HCT116 (cell line): ENCODE data around the gene SALL4. TPM values are rescaled to one million over a fixed set of nuclear protein-coding genes. Genes with fewer than 3 reads are reported as not detected.

Source experiments
- ATAC-seq: fragments of 200-7000 bp; cut with Tn5 transposase; 2 replicates; pipeline ENCODE4 v1.9.1; 2020; ENCODE audit warnings: mild to moderate bottlenecking, moderate library complexity
- BruUV-seq: library from RNA; stranded (reverse); fragments of 400-500 nt; replicated peaks from 2 replicates; lab custom pipeline; 2021; lab: Mats Ljungman, UMichigan
- CTCF ChIA-PET: fragments of 300-600 bp; sonication (Branson Sonifier 250); formaldehyde crosslinking; loops from one replicate; lab custom pipeline; 2021; ENCODE audit warnings: antibody characterized with exemption; lab: Charles Lee
- POLR2A ChIA-PET: fragments of 300-600, 350-600 bp; sonication (Branson Sonifier 250); formaldehyde crosslinking; loops from one replicate; lab custom pipeline; 2021; ENCODE audit warnings: antibody characterized with exemption; lab: Charles Lee
- RAD21 ChIA-PET, 2 experiments: fragments of 300-600 bp; sonication (Branson Sonifier 250); formaldehyde crosslinking; loops; one replicate each; lab custom pipeline; 2023; ENCODE audit warnings: low total read pairs in 2 of 2; ENCODE audit not compliant: uncharacterized antibody in 2 of 2, unreplicated experiment in 2 of 2, low non-redundant PET in 1 of 2; lab: Charles Lee
- DNase-seq: peaks from one replicate; pipeline ENCODE4 v3.0.0-alpha.2; 2010; ENCODE audit warnings: low read depth, low spot score
- H2AFZ ChIP-seq: fragments of 200-600 bp; shearing (Covaris generic), sonication (generic); 2 replicates; pipeline ENCODE4 v1.6.1; 2017; ENCODE audit warnings: low read depth, mixed run types, mixed read lengths, antibody characterized with exemption, low read length; ENCODE audit not compliant: poor library complexity, severe bottlenecking
- H3K27ac ChIP-seq: 2 replicates; pipeline ENCODE4 v1.5.1; 2012; ENCODE audit warnings: low read depth, low read length
- H3K27me3 ChIP-seq: fragments of 200-600 bp; sonication (generic); 2 replicates; pipeline ENCODE4 v1.6.1; 2016; ENCODE audit warnings: mixed run types, low read length, mixed read lengths; ENCODE audit not compliant: insufficient read depth
- H3K36me3 ChIP-seq, 2 experiments: fragments of 200-500 bp in 1 of 2; fragments of 200-600 bp in 1 of 2; sonication (Bioruptor generic) in 1 of 2; sonication (generic) in 1 of 2; 2 replicates each; pipeline versions ENCODE4 v1.5.1 to v1.6.1; 2014 to 2016; ENCODE audit warnings: low read length in 2 of 2, inconsistent platforms in 1 of 2, mixed read lengths in 1 of 2, mixed run types in 1 of 2; ENCODE audit not compliant: insufficient read depth in 2 of 2, control insufficient read depth in 1 of 2
- H3K4me1 ChIP-seq, 2 experiments: fragments of 200-600 bp in 1 of 2; sonication (generic) in 1 of 2; 2 replicates each; pipeline versions ENCODE4 v1.5.1 to v1.6.1; 2012 to 2017; ENCODE audit warnings: low read length in 2 of 2, inconsistent platforms in 1 of 2, mild to moderate bottlenecking in 1 of 2, mixed read lengths in 1 of 2, mixed run types in 1 of 2, moderate library complexity in 1 of 2; ENCODE audit not compliant: insufficient read depth in 2 of 2, control insufficient read depth in 1 of 2
- H3K4me2 ChIP-seq: fragments of 200-600 bp; sonication (generic); 2 replicates; pipeline ENCODE4 v1.6.1; 2017; ENCODE audit warnings: mixed run types, low read length, mixed read lengths
- H3K4me3 ChIP-seq, 2 experiments: fragments of 200-600 bp in 1 of 2; sonication (generic) in 1 of 2; replicated peaks in 1 of 2; 2 replicates each; pipeline ENCODE4 v1.5.1; 2011 to 2016; ENCODE audit warnings: low read length in 2 of 2, control low read depth in 1 of 2, low read depth in 1 of 2, mild to moderate bottlenecking in 1 of 2, mixed read lengths in 1 of 2, mixed run types in 1 of 2
- H3K79me2 ChIP-seq: fragments of 200-600 bp; sonication (generic); 2 replicates; pipeline ENCODE4 v1.6.1; 2017; ENCODE audit warnings: mild to moderate bottlenecking, mixed run types, low read length, moderate library complexity, mixed read lengths; ENCODE audit not compliant: insufficient read depth
- H3K9ac ChIP-seq: fragments of 200-600 bp; sonication (generic); 2 replicates; pipeline ENCODE4 v1.6.1; 2016; ENCODE audit warnings: low read length, mixed read lengths
- H3K9me2 ChIP-seq: fragments of 200-600 bp; sonication (generic), shearing (Covaris generic); 2 replicates; pipeline ENCODE4 v1.6.1; 2017; ENCODE audit warnings: mixed run types, mild to moderate bottlenecking, moderate library complexity; ENCODE audit not compliant: insufficient read depth
- H3K9me3 ChIP-seq, 2 experiments: fragments of 200-500 bp in 1 of 2; fragments of 200-600 bp in 1 of 2; sonication (Bioruptor generic) in 1 of 2; sonication (generic) in 1 of 2; 2 replicates each; pipeline ENCODE4 v1.6.1; 2014 to 2017; ENCODE audit warnings: low read length in 2 of 2, mixed read lengths in 2 of 2, inconsistent platforms in 1 of 2, low read depth in 1 of 2, mild to moderate bottlenecking in 1 of 2, mixed run types in 1 of 2, moderate library complexity in 1 of 2; ENCODE audit not compliant: control insufficient read depth in 1 of 2, insufficient read depth in 1 of 2
- H4K20me1 ChIP-seq: fragments of 200-600 bp; sonication (generic), shearing (Covaris generic); 2 replicates; pipeline ENCODE4 v1.6.1; 2017; ENCODE audit warnings: mixed run types, mild to moderate bottlenecking, moderate library complexity; ENCODE audit not compliant: insufficient read depth
- ATF3 ChIP-seq: IDR thresholded peaks from 2 replicates; pipeline ENCODE4 v1.6.1; 2012
- CBX3 ChIP-seq: IDR thresholded peaks from 2 replicates; pipeline ENCODE4 v1.6.1; 2012; ENCODE audit warnings: low read depth
- CEBPB ChIP-seq: IDR thresholded peaks from 2 replicates; pipeline ENCODE4 v1.6.1; 2012; ENCODE audit warnings: low read depth
- ELF1 ChIP-seq: IDR thresholded peaks from 2 replicates; pipeline ENCODE4 v1.6.1; 2012; ENCODE audit warnings: low read depth, borderline replicate concordance
- EZH2 ChIP-seq: fragments of 200-600 bp; sonication (generic); IDR thresholded peaks from 2 replicates; pipeline ENCODE4 v1.6.1; 2017; ENCODE audit warnings: antibody characterized with exemption, mixed run types
- EZH2phosphoT487 ChIP-seq: fragments of 200-600 bp; IDR thresholded peaks from 2 replicates; pipeline ENCODE4 v1.6.1; 2018; ENCODE audit warnings: antibody characterized with exemption, borderline replicate concordance
- FOSL1 ChIP-seq: IDR thresholded peaks from 2 replicates; pipeline ENCODE4 v1.6.1; 2012; ENCODE audit warnings: low read depth
- POLR2A ChIP-seq: IDR thresholded peaks from 2 replicates; pipeline ENCODE4 v1.7.0; 2011; ENCODE audit warnings: borderline replicate concordance; ENCODE audit not compliant: insufficient read depth, insufficient read length; ENCODE audit errors: extremely low read depth
- RAD21 ChIP-seq: IDR thresholded peaks from 2 replicates; pipeline ENCODE4 v1.6.1; 2012; ENCODE audit warnings: low read depth, mild to moderate bottlenecking
- SIN3A ChIP-seq: IDR thresholded peaks from 2 replicates; pipeline ENCODE4 v1.6.1; 2012; ENCODE audit warnings: low read depth
- TCF7L2 ChIP-seq: IDR thresholded peaks from 2 replicates; pipeline ENCODE4 v1.7.0; 2011; ENCODE audit warnings: borderline replicate concordance, inconsistent platforms; ENCODE audit not compliant: insufficient read depth, insufficient read length; ENCODE audit errors: extremely low read depth
- YY1 ChIP-seq: IDR thresholded peaks from 2 replicates; pipeline ENCODE4 v1.6.1; 2011; ENCODE audit warnings: low read length, low read depth, moderate library complexity, mild to moderate bottlenecking; ENCODE audit not compliant: insufficient replicate concordance; ENCODE audit errors: extremely low read depth
- ZNF274 ChIP-seq: fragments of 200-500 bp; sonication (Bioruptor generic); IDR thresholded peaks from 2 replicates; pipeline ENCODE4 v1.6.1; 2014; ENCODE audit warnings: mild to moderate bottlenecking, low read depth, low read length, inconsistent platforms
- intact Hi-C: fragments of 100-400 bp; cut with micrococcal nuclease; formaldehyde crosslinking; loops from 2 replicates; pipeline ENCODE4 v1.10.0; 2022
- total RNA-seq: library from RNA; stranded (reverse); gene quantifications from one replicate; pipeline ENCODE4 v1.2.1, GENCODE V29; 2021; ENCODE audit not compliant: unreplicated experiment

SALL4 gene
- total RNA-seq, 1 experiment from 2014 or later, result 1.9 TPM

GRCh38 chr20:51840865-51841264 lies 38.5 kb upstream of the SALL4 start:
- BruUV-seq, result no TSS peak
- POLR2A ChIA-PET, result no interaction called here
- H3K36me3 ChIP-seq, result no peaks in the 10 kb centered on the region
- no peak for TF ChIP-seq CEBPB
- no peak for TF ChIP-seq YY1
- no peak for TF ChIP-seq SIN3A
- TF ChIP-seq TCF7L2, result no peak
- no peak for TF ChIP-seq ATF3
- TF ChIP-seq EZH2, result no peak
- H3K4me2 ChIP-seq, result no peak overlapping the region
- no peak overlapping the region for H3K4me3 ChIP-seq
- no peak for ATAC-seq
- H3K79me2 ChIP-seq, result no peaks in the 10 kb centered on the region
- DNase-seq, result no peak
- CTCF ChIA-PET, result no interaction called here
- no peaks in the 10 kb centered on the region for H4K20me1 ChIP-seq
- no peaks in the 10 kb centered on the region for H3K27me3 ChIP-seq
- H3K9ac ChIP-seq, result no peak overlapping the region
- H3K4me1 ChIP-seq, result no peaks in the 10 kb centered on the region
- intact Hi-C loops, result no loop called here
- no peak overlapping the region for H3K27ac ChIP-seq
- no peak overlapping the region for H2AFZ ChIP-seq
- H3K9me2 ChIP-seq, result no peaks in the 10 kb centered on the region
- RAD21 ChIA-PET, result no interaction called here
- no peaks in the 10 kb centered on the region for H3K9me3 ChIP-seq

- Histone ChIP-seq H3K4me2 (no peak overlapping the region), H3K9me2 (no peaks in the 10 kb centered on the region), H3K36me3 (no peaks in the 10 kb centered on the region), H3K27me3 (no peaks in the 10 kb centered on the region), H2AFZ (no peak overlapping the region), H3K9me3 (no peaks in the 10 kb centered on the region), H3K79me2 (no peaks in the 10 kb centered on the region), H4K20me1 (no peaks in the 10 kb centered on the region), H3K27ac (no peak overlapping the region), H3K4me1 (no peaks in the 10 kb centered on the region), H3K9ac (no peak overlapping the region), H3K4me3 (no peak overlapping the region)
- CTCF ChIA-PET, result no interaction called here
- RAD21 ChIA-PET, result no interaction called here
- DNase-seq (no peak), ATAC-seq (no peak)
- TF ChIP-seq TCF7L2, result no peak
- no peak for TF ChIP-seq EZH2
- TF ChIP-seq SIN3A, result no peak
- no peak for TF ChIP-seq ATF3
- no peak for TF ChIP-seq CBX3
- no peak for TF ChIP-seq YY1
- TF ChIP-seq EZH2phosphoT487, result no peak
- no peak for TF ChIP-seq POLR2A
- no peak for TF ChIP-seq FOSL1
- TF ChIP-seq ELF1, result no peak
- no peak for TF ChIP-seq ZNF274
- no peak for TF ChIP-seq RAD21
- POLR2A ChIA-PET, result no interaction called here
- no TSS peak for BruUV-seq
- intact Hi-C loops, result no loop called here
Observed at GRCh38 chr20:51837876-51838420, 35.6 kb upstream of the SALL4 start.
